ENCODE results near the gene TTN.

TTN gene

DNA sequence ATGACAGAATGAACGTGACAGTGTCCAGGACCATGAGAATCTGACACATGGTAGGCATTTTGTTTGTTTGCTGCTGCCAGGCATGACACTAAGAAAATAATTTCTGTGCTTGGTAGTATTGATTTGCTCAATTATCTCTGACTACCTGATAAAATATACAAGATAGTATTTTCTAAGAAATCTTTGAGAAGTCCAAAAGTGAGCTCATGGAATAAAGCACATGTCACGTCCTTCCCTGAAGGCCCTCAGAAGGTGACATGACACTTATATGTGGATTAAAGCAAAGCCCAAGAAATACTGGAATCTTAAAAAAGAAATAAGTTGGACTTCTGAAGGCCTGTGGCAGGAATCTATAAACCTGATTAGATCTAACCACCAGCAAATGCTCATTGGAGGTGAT is 3.8 kb upstream of the TTN start:
- DNase-seq = no peak

DNA sequence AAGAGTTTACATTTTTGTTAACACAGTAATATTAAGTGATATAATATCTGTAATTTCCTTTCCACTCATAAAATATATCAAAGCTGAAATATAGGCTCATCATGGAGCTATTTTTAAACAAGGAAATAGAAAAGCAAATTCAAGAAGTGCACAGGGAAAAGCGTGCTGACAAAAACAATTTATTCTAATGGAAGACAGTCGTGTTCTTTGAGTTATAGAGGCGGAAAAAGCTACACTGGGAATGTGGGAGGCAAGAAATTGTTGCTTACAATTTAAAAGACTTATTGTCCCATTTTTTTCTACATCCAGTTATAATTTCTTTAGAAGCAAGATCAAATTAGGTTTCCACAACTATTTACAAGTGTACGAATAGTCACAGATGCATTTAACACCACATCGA is 3.2 kb upstream of the TTN start:
- no peak for DNase-seq

- DNase-seq = no peak
Measured at GRCh38 chr2:178806543-178806942, 680 bp downstream of the TTN start.

DNA sequence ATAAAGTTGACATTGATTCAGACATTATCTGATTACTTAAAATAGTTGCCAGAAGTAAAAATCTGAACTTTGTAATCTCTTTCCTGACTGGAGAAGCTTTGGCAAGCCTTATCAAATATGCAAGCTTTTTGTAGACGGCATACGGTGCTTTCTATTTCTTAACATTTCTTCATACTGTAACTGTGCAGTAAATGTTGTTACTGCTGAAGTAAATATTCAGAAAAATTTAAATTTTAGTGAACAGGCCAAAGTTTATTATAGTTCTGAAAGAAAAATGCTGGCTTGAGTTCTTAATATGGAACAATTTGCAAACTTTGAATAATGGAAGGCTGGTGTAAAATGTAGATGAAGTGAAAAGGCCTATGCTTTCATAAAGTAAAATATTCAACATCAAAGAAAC is 1.8 kb downstream of the TTN start:
- no peak for DNase-seq

GRCh38 chr2:178804791-178805190 is 2.4 kb downstream of the TTN start:
- DNase-seq = no peak

DNA sequence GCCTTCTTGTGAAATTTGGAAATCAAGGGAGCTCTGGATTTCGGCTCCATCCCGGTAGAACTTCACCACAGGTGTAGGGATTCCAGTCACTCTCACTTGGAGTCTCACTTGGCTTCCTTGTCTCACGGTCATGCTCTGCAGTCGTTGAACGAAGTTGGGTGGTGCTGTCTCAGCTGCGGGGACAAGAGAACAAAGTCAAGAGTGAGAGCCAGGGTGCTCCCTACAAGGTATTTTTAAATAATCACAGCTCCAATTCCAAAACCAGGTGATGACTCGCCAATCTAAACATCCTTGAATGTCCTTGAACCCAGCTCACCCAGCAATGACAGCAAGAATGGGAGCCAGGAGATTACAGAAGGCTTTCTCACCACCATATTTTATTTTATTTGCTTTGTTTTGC is 6.7 kb downstream of the TTN start:
- DNase-seq = no peak

DNA sequence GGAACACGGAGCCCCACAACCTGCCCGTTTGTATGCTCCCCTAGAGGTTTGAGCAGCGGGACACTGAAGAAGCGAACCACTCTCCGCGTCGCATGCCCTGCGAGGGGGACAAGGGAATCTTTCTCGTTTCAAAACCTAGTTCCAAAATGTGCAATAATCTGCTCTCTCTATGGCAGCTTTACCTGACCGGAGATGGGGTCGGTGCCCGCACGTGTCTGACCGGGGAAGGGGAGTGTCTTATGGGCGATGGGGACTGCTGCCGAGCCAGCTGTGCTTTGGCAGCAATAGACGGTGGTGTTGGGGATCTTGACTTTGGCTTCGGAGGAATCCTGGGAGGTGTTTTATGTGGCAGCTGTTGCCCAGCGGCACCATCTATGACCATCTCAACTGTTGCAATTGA is 7.9 kb downstream of the TTN start:
- no peak for DNase-seq

DNA sequence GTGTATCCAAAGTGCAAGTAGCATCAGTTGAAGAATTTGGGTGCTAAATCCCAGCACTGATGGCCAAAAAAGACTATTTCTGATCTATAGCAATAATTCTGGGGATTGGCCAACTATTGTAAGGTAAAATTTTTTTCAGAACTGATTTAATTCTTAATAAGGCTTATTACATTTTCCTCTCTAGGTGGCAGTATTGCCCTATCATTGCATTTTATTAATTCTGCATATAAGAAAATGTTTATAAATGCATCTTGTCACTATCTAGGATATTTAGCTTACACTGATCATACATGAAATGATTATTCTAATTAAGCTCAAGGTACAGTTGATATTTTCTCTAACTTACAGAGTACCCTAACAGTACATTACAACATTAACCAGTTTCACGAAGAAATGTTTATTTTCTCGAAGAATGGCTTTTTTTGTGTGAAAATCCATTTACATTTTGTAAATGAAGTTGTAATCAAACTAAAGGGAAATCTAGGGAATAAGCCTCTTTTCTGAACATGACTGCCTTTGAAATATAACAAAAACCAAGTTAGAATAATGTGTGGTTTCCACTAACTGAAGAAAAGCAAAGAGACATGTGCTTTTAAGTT is 11.0 kb downstream of the TTN start:
- no peak for DNase-seq

DNA sequence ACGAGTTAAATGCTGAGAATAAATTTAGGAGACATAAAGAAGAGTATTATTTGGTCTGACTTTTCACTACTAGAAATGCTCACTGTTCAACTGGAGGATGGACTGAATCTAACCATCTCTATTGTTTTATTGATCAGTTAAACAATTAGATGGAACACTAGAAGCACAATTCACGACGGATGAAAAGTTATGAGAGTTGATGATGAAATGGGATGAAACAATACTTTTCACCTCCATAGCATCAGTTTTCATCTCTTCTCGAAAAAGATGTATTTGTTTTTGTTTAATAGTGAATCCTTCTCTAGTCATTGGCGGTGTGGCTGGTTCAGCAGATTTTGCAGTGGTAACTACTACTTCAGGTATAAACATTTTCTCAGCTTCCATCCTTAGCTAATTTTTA is 19.3 kb downstream of the TTN start:
- DNase-seq = no peak

DNA sequence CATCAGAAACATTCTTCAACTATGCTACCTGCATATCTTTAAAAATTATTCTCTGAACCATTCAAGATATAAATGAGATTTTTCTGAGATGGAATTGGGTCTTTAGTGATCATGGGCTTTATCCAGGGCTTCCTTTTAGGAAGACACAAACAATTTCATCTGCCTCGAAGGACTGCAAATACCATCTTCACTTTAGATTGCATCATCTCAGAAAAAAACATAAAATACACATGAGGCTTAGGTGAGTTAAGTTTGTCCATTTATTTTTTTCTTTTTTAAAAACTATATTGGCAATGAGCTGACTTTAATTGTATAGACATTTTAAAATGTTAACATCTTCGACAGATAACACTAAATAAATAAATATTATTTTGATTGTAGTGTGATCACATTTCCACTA is 20.1 kb downstream of the TTN start:
- no peak for DNase-seq

- DNase-seq = no peak
Measured at GRCh38 chr2:178783889-178784288, 23.3 kb downstream of the TTN start.

- DNase-seq = no peak
Measured at GRCh38 chr2:178782236-178782635, 25.0 kb downstream of the TTN start.

GRCh38 chr2:178777577-178777976 is 29.6 kb downstream of the TTN start:
- no peak for DNase-seq

DNA sequence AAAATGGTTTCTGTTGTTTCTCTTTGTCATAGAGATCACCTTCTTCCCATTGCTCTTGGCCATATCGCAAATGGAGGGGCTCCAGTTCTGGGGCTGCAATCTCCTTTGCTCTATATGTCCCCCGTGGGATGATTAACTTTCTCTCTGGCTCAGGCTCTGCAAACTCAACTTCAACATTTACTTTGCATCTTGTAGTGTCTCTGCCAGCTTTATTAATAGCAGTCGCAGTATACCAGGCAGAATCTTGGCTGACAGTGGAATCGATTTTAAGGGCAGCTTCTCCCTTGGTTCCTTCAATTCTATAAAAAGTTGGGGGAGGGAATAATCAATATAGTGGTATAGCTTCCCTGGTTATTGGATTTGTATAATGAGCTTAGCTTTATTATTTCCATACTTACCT is 30.5 kb downstream of the TTN start:
- no peak for DNase-seq

GRCh38 chr2:178775975-178776374 is 31.2 kb downstream of the TTN start:
- DNase-seq = no peak

GRCh38 chr2:178770518-178770917 is 36.7 kb downstream of the TTN start:
- no peak for DNase-seq

GRCh38 chr2:178767094-178768060 is 39.8 kb downstream of the TTN start:
- no peak for DNase-seq

GRCh38 chr2:178764097-178764496 is 43.1 kb downstream of the TTN start:
- DNase-seq = no peak

DNA sequence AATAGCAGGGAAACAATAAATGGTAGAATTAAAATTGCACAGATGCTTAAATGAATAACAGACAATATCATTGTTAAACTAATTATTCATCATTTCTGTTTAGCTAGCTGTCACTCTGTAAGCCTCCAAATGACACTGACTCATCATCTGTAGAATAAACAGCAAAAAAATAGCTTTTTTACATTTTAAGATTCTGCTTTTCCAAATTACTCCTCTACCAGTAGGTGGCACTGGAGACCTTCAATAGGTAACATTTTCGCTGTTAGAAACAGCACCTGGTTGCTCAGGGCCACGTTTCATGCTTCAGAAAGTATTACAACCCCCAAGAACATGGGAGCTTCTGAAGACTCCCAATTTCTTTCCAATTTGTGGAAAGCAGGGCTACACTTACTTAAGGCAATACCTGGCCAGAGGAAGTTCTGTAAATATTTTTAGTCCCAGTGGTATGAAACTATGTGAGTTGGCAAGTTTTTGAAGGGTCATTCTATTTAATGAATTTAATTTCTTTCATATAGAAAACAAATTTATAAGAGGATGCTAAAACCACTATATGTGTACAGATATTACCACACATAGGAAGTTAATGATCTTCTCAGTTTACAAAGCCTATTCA is 45.4 kb downstream of the TTN start:
- DNase-seq = no peak

DNA sequence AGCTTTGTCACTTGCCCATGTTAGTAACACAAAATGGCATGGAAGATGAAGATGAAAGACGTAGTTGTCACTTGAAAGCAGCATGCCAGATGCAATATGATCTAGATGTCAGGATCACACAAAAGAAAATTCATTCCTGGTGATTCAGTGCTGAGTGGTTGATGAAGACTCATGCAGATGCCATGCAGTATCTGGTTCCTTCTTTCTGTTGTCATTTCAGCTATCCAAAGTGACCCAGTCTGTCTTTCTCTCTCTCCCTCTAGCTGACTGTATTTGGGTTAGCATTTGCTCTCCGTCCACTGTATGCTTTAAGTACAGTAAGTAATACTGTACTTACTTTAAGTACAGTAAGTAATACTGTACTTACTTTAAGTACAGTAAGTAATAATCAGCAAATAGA is 50.4 kb downstream of the TTN start:
- DNase-seq = no peak

GRCh38 chr2:178756343-178756742 is 50.9 kb downstream of the TTN start:
- DNase-seq = no peak

DNA sequence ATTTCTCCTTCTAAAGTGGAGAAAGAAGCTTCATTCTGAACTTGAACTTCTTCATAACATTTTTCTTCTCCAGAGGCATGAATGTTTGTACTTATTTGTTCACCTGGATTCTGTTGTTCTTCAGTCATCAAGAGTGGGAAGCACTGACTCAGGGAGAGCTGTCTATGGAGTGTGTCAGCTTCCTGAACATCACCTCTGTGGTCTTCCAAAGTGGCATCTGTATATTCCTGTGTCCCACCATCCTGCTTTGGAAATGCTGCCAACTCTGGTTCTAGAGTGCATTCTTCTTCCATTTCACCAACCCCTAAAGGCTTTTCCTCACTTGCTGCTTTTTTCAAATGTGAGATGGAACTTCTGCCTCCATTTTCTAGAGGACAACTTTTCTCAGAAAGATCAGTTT is 59.5 kb downstream of the TTN start:
- no peak for DNase-seq

GRCh38 chr2:178734518-178734917 is 72.7 kb downstream of the TTN start:
- DNase-seq = no peak

- DNase-seq = no peak
Measured at GRCh38 chr2:178733975-178734374, 73.2 kb downstream of the TTN start.
